HG03575 (cell line): ENCODE measurements around the gene ARPC5L.
"Not testable (repeated sequence)": the region's sequence is repeated elsewhere in the genome, so short reads cannot be mapped to it uniquely, and the experiment has no call there.

Experiments used
- ATAC-seq: cut with Tn5 transposase; IDR thresholded peaks from one replicate; pipeline ENCODE4 v1.9.1; 2021; ENCODE audit not compliant: unreplicated experiment, insufficient number of reproducible peaks, low FRiP score; ENCODE audit errors: extremely low read depth

Gene ARPC5L

GRCh38 chr9:124839612-124840299 is 22.2 kb upstream of the ARPC5L start:
- no peak for ATAC-seq

- ATAC-seq, result no peak
Measured at GRCh38 chr9:124840300-124840833, 21.6 kb upstream of the ARPC5L start.

DNA sequence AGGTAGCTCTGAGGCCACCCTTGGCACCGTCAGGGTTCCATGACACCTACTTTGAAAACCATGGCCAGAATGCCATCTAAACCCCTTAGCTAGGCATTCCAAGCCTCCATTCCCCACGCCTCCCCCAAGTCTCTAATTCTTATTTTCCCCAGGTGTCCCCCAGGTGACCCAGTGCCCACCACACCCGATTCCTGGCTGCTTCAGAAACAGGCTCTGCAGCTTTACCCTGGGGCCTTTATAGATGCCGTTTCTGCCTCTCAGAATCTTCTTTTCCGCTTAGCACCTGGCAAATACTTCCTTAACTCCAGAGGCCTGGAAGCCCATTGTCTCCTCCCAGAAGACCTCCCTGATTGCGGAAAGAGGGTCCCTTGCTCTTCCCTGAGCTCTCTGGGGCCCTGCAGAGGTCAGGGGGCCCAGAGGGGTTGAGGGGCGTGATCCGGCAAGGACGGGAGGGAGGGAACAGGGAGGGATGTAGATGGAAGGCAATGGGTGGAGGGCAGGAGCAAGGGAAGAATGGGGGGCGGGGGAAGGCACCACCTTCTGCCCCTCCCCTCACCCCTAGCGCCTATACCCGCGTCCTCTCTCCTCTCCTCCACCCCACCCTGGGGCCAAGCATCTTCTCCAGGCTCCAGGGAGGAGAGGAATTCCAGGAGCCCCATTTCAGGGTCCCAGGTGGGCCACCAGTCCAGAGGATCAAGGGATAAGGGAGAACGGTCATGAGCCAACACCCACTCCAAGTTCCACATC is 20.7 kb upstream of the ARPC5L start:
- no peak for ATAC-seq

DNA sequence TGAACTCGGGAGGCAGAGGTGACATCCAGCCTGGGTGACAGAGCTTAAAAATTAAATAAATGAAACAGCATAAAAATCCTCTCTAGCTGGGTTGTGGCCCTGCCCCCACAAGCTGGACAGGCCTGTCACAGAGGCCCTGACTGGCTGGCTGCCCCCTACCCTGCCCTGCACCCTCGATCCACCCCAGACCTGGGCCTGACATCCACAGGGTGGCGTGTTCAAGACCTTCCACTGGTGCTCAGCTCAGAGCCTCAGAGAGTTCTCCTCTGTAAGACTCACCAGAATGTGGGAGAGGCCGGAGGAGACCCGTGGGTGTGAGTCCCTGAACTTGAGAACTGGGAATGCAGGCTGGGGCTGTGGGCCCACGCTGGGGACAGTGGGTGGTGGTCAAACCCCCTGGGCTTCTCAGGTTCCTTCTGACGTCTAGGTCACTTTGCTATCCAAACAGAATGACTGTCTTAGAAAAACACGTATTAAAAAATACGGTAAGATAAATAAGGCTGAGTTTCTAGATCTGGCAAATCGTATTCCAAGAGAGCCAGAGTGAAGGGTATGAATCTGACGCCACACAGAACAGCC is 18.4 kb upstream of the ARPC5L start:
- ATAC-seq, result no peak

GRCh38 chr9:124844291-124844690 is 17.6 kb upstream of the ARPC5L start:
- no peak for ATAC-seq

DNA sequence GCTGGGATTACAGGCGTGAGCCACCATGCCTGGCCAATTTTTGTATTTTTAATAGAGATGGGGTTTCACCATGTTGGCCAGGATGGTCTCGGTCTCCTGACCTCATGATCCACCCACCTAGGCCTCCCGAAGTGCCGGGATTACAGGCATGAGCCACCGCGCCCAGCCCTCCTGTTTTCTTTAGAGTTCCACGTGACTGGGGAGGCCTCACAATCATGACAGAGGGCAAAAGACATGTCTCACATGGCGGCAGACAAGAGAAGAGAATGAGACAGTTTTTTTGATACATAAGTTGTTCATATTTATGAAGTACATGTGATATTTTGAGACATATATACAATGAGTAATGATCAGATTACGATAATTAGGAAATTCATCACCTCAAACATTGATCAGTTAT is 15.5 kb upstream of the ARPC5L start:
- ATAC-seq, result not testable (repeated sequence)

GRCh38 chr9:124846969-124847368 is 15.0 kb upstream of the ARPC5L start:
- ATAC-seq, result no peak

DNA sequence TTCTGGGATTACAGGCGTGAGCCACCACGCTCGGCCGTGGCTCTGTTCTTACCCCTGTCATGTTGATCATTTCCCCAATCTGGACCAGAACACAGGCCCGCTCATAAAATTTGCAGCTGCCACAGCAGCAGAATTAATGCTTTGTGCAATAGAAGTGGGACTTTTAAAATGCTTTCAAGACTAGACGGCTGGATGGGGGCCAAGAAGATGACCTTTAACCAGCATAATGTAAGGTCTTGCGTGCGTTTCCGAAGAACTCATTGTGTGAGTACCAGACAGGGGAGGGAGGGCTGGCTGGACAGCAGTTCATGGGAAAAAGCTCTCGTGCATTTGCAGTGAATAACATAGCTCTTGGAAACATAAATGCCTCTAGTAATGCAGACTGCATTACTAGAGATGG is 12.1 kb upstream of the ARPC5L start:
- no peak for ATAC-seq

DNA sequence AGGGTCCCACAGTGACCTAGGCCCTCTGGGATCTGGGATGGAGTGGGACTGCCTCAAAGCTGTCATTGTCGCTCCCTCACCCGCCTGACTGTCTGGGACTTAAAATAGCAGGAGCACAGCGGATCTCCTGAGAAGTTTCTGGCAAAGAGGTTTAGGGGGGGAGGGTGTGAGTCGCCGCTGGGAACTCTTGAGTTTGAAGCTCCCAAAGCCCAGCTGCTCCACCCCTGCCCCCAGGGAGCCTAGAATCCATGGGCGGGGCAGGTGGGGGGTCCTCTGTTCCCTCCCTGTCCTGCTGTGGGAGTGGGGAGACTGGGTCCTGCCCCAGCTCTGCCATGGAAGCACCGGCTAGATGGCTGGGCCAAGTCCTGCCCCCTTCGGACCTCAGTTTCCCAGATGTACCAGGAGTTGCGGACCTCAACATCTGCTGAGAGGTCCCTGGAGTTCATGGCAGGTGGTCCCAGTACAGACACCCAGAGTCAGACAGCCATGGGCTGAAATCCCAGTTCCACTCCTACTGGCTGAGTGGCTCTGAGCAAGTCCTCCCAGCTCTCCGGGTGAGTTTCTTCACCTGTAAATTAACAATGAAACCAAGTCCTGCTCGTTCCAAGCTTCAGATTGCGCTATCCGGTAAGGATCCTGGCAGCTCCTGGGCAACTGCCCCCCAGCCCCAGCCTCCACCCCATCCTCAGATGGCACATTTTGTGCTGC is 9.7 kb upstream of the ARPC5L start:
- ATAC-seq, result no peak

DNA sequence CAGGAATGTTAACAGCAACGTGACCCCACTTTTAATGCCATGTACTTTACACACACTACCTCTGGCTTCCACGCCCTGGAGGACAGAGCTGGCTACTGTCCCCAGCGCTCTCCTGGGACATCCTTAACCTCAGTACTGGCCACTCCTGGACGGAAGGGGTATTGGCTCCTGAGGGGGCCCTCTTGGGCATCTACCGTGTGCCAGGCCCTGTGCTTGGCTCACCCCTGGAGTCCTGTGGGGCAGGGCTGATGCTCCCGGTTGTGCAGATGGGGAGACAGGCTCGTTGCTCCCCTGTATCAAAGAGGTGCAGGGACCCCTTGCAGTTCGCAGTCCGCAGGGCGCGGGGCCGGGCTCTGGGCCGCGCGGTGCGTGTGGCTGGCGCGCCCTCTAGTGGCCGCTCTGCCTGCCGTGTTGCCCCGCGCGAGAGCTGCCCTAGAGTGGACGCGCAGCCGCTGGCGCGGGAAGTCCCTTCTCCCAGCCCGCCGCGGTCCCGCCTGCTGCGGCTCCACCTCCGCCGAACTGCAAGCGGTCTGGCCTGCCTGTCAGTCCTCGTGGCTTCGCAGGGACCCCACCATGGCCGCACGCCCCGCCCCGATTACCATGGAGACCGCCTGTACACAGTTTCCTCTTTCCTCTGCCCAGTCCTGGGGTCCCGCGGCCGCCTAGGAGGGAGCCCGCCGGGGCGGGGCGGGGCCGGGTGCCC is 8.9 kb upstream of the ARPC5L start, which contains the start of gene WDR38:
TSS of gene WDR38 (plus strand) at position 632 of the 703 bp plus-strand sequence. CDS start 72 bp downstream, outside the sequence.
- ATAC-seq, result no peak

DNA sequence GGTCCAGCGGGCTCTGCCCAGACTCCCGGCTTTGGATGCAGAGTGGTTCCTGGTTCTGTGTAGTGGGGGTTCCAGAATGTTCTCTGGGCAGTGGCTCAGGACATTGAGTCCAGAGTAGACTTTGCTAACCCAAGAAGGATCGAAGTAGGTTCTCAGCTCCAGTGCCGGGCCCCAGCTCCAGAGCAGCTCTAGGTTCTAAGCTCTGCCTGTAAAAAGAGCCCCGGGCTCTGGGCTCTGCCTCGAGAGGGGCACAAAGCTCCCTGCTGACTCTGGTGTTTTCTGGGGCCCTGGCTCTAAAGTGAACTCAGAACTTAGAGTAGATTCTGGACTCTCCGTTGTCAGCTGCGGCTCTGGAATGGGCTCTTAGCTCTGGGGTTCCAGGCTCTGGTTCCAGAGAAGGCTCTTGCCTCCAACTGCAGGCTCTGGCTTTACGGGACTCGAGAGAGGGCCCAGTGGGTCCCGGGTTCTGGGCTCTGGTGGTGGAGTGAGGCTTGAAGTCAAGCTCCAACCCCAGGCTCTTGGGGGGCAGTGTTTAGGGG is 8.3 kb upstream of the ARPC5L start:
- ATAC-seq, result no peak

GRCh38 chr9:124854161-124854560 is 7.8 kb upstream of the ARPC5L start:
- ATAC-seq, result no peak

GRCh38 chr9:124854822-124855221 is 7.1 kb upstream of the ARPC5L start:
- ATAC-seq, result no peak

GRCh38 chr9:124855566-124855943 is 6.4 kb upstream of the ARPC5L start:
- ATAC-seq, result no peak

GRCh38 chr9:124855944-124856765 is 5.8 kb upstream of the ARPC5L start:
- ATAC-seq, result no peak

- ATAC-seq, result no peak
Measured at GRCh38 chr9:124857533-124858162, 4.3 kb upstream of the ARPC5L start.

- no peak for ATAC-seq
Measured at GRCh38 chr9:124858330-124859046, 3.4 kb upstream of the ARPC5L start.
